ENCODE results near the gene TOLLIP. TPM values are rescaled to one million over a fixed set of nuclear protein-coding genes. Genes with fewer than 3 reads are reported as not detected.

Gene TOLLIP
- total and polyA plus RNA-seq, 4 donors, result 29.0 to 83.4 (median 50.8) TPM

DNA sequence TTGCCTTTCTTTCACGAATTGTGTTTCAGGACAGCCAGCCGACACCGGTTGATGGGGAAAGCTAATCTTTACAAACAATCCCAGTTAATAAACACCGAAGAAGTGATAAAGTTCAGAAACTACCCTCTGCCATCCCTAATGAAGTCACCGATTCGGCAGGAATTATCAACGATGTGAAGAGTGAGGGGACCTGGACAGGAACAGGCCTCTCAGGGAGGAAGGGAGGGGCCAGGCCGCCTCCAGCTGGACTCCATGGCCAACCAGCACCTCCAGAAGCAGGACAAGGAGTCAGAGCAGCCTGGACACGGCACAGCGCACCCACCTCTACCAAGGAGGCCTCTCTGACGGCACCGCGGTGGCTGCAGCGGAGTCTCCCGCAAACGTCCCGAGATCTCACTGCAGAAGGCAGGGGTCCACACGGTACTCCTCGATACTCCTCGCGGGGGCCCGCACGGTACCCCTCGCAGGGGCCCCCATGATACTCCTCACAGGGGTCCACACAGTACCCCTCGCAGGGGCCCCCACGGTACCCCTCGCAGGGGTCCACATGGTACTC, 3.9 kb downstream of the TOLLIP start:
- Histone ChIP-seq H3K4me1 (ENCODE audit: control insufficient read depth, insufficient read depth, low read length) (peaks cover 87% of the 10 kb centered on the region), H3K27ac (ENCODE audit: low read depth, low read length) (no peak overlapping the region), H3K36me3 (ENCODE audit: control insufficient read depth, insufficient read depth, low read length) (peaks cover 49% of the 10 kb centered on the region), H3K9me3 (ENCODE audit: control insufficient read depth, insufficient read depth, low read length) (no peaks in the 10 kb centered on the region), H3K4me3 (ENCODE audit: low read depth, low read length) (no peak overlapping the region), H3K27me3 (ENCODE audit: control insufficient read depth, insufficient read depth, low read length) (no peaks in the 10 kb centered on the region)
- DNase-seq (ENCODE audit: low read depth in 4 of 6, low spot score in 6 of 6), result no peak
- WGBS (ENCODE audit: insufficient coverage), result 86% methylated on average over 18 of the region's 27 CpGs

- WGBS (ENCODE audit: insufficient coverage), result 81% methylated on average over 9 of the region's 13 CpGs
- no peak for DNase-seq (ENCODE audit: low read depth in 4 of 6, low spot score in 6 of 6)
Observed at GRCh38 chr11:1305063-1305495, 4.4 kb downstream of the TOLLIP start.

DNA sequence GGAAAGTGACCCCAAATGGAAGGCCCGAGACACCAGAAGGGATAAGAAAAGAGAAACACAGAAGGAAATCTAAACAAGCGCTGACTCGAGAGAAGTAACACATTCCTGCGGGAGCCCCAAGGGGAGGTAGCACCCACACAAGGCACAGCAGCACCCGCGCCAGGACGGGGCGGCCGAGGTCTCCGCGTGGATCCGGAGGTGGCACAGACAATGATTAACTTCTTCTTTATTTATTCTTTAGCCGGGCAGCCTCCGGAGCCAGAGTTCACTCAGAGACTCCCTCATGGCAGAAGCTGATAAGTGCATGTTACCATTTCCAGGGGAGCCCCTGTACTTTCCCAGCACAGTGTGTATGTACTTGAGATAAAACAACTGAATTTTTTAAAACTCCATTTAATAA, 5.1 kb downstream of the TOLLIP start:
- no peak overlapping the region for H3K4me3 ChIP-seq (ENCODE audit: low read depth, low read length)
- peak overlapping the region; percentile 61 for H3K27ac ChIP-seq (ENCODE audit: low read depth, low read length)
- H3K9me3 ChIP-seq (ENCODE audit: control insufficient read depth, insufficient read depth, low read length), result no peaks in the 10 kb centered on the region
- H3K4me1 ChIP-seq (ENCODE audit: control insufficient read depth, insufficient read depth, low read length), result peaks cover 87% of the 10 kb centered on the region
- no peaks in the 10 kb centered on the region for H3K27me3 ChIP-seq (ENCODE audit: control insufficient read depth, insufficient read depth, low read length)
- peaks cover 53% of the 10 kb centered on the region for H3K36me3 ChIP-seq (ENCODE audit: control insufficient read depth, insufficient read depth, low read length)
- WGBS (ENCODE audit: insufficient coverage), result 65% methylated on average over 10 of the region's 14 CpGs
- no peak for DNase-seq (ENCODE audit: low read depth in 4 of 6, low spot score in 6 of 6)

More at GRCh38 chr11:1305063-1305495, 4.4 kb downstream of the TOLLIP start:
- H3K4me1 ChIP-seq (ENCODE audit: control insufficient read depth, insufficient read depth, low read length), result peaks cover 85% of the 10 kb centered on the region
- H3K4me3 ChIP-seq (ENCODE audit: low read depth, low read length), result no peak overlapping the region
- no peaks in the 10 kb centered on the region for H3K27me3 ChIP-seq (ENCODE audit: control insufficient read depth, insufficient read depth, low read length)
- H3K9me3 ChIP-seq (ENCODE audit: control insufficient read depth, insufficient read depth, low read length), result no peaks in the 10 kb centered on the region
- no peak overlapping the region for H3K27ac ChIP-seq (ENCODE audit: low read depth, low read length)
- H3K36me3 ChIP-seq (ENCODE audit: control insufficient read depth, insufficient read depth, low read length), result peaks cover 49% of the 10 kb centered on the region

DNA sequence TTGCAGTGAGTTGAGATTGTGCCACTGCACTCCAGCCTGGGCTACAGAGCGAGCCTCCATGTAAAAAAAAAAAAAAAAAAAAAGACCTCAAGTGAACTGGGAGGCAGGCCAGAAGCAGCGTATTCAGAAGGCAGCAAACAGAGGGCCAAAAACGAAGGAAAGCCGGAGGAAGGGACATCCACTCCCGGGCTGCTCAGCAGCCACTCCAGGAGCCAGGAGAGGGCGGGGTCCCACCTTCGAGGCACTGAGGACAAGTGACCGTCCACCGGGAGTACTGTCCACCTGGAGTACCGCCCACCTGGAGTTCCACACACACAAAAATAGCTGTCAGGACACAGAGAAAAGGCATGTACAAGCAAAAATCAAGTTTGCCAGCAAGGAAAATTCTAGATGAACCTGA, 5.5 kb downstream of the TOLLIP start:
- H3K9me3 ChIP-seq (ENCODE audit: control insufficient read depth, insufficient read depth, low read length), result no peaks in the 10 kb centered on the region
- H3K27ac ChIP-seq (ENCODE audit: low read depth, low read length), result peak overlapping the region; percentile 61
- no peak overlapping the region for H3K4me3 ChIP-seq (ENCODE audit: low read depth, low read length)
- peaks cover 53% of the 10 kb centered on the region for H3K36me3 ChIP-seq (ENCODE audit: control insufficient read depth, insufficient read depth, low read length)
- DNase-seq (ENCODE audit: low read depth in 4 of 6, low spot score in 6 of 6), result peak in 2 of 6 donors; percentile 37 to 62
- no peaks in the 10 kb centered on the region for H3K27me3 ChIP-seq (ENCODE audit: control insufficient read depth, insufficient read depth, low read length)
- H3K4me1 ChIP-seq (ENCODE audit: control insufficient read depth, insufficient read depth, low read length), result peaks cover 89% of the 10 kb centered on the region
- WGBS (ENCODE audit: insufficient coverage), result 43% methylated on average over 9 of the region's 10 CpGs

- no peaks in the 10 kb centered on the region for H3K27me3 ChIP-seq (ENCODE audit: control insufficient read depth, insufficient read depth, low read length)
- peak overlapping the region; percentile 78 for H3K27ac ChIP-seq (ENCODE audit: low read depth, low read length)
- peak in 3 of 6 donors; percentile 54 to 80 (median 72) for DNase-seq (ENCODE audit: low read depth in 4 of 6, low spot score in 6 of 6)
Observed at GRCh38 chr11:1303126-1303821, 6.2 kb downstream of the TOLLIP start.

GRCh38 chr11:1302461-1303125, 6.8 kb downstream of the TOLLIP start:
- H3K4me1 ChIP-seq (ENCODE audit: control insufficient read depth, insufficient read depth, low read length), result peaks cover 85% of the 10 kb centered on the region
- peak overlapping the region; percentile 78 for H3K27ac ChIP-seq (ENCODE audit: low read depth, low read length)
- DNase-seq (ENCODE audit: low read depth in 4 of 6, low spot score in 6 of 6), result no peak
- H3K36me3 ChIP-seq (ENCODE audit: control insufficient read depth, insufficient read depth, low read length), result peaks cover 58% of the 10 kb centered on the region
- no peak overlapping the region for H3K4me3 ChIP-seq (ENCODE audit: low read depth, low read length)
- 23% methylated on average over 15 of the region's 17 CpGs for WGBS (ENCODE audit: insufficient coverage)
- no peaks in the 10 kb centered on the region for H3K27me3 ChIP-seq (ENCODE audit: control insufficient read depth, insufficient read depth, low read length)
- no peaks in the 10 kb centered on the region for H3K9me3 ChIP-seq (ENCODE audit: control insufficient read depth, insufficient read depth, low read length)

More at GRCh38 chr11:1303126-1303821, 6.2 kb downstream of the TOLLIP start:
- Histone ChIP-seq H3K9me3 (ENCODE audit: control insufficient read depth, insufficient read depth, low read length) (no peaks in the 10 kb centered on the region), H3K4me3 (ENCODE audit: low read depth, low read length) (no peak overlapping the region), H3K36me3 (ENCODE audit: control insufficient read depth, insufficient read depth, low read length) (peaks cover 56% of the 10 kb centered on the region), H3K4me1 (ENCODE audit: control insufficient read depth, insufficient read depth, low read length) (peaks cover 89% of the 10 kb centered on the region)
- WGBS (ENCODE audit: insufficient coverage), result 42% methylated on average over 25 of the region's 25 CpGs

- DNase-seq (ENCODE audit: low read depth in 4 of 6, low spot score in 6 of 6), result no peak
- H3K4me3 ChIP-seq (ENCODE audit: low read depth, low read length), result no peak overlapping the region
- WGBS (ENCODE audit: insufficient coverage), result 72% methylated on average over 13 of the region's 13 CpGs
- H3K27ac ChIP-seq (ENCODE audit: low read depth, low read length), result peak overlapping the region; percentile 78
- H3K4me1 ChIP-seq (ENCODE audit: control insufficient read depth, insufficient read depth, low read length), result peaks cover 80% of the 10 kb centered on the region
- H3K27me3 ChIP-seq (ENCODE audit: control insufficient read depth, insufficient read depth, low read length), result no peaks in the 10 kb centered on the region
- peaks cover 58% of the 10 kb centered on the region for H3K36me3 ChIP-seq (ENCODE audit: control insufficient read depth, insufficient read depth, low read length)
- H3K9me3 ChIP-seq (ENCODE audit: control insufficient read depth, insufficient read depth, low read length), result no peaks in the 10 kb centered on the region
Observed at GRCh38 chr11:1302041-1302460, 7.4 kb downstream of the TOLLIP start.

GRCh38 chr11:1301220-1302000, 8.0 kb downstream of the TOLLIP start:
- Histone ChIP-seq H3K9me3 (ENCODE audit: control insufficient read depth, insufficient read depth, low read length) (no peaks in the 10 kb centered on the region), H3K4me1 (ENCODE audit: control insufficient read depth, insufficient read depth, low read length) (peaks cover 74% of the 10 kb centered on the region), H3K27me3 (ENCODE audit: control insufficient read depth, insufficient read depth, low read length) (no peaks in the 10 kb centered on the region), H3K36me3 (ENCODE audit: control insufficient read depth, insufficient read depth, low read length) (peaks cover 57% of the 10 kb centered on the region), H3K27ac (ENCODE audit: low read depth, low read length) (peak overlapping the region; percentile 78), H3K4me3 (ENCODE audit: low read depth, low read length) (no peak overlapping the region)
- DNase-seq (ENCODE audit: low read depth in 4 of 6, low spot score in 6 of 6), result no peak
- WGBS (ENCODE audit: insufficient coverage), result 66% methylated on average over 16 of the region's 22 CpGs

DNA sequence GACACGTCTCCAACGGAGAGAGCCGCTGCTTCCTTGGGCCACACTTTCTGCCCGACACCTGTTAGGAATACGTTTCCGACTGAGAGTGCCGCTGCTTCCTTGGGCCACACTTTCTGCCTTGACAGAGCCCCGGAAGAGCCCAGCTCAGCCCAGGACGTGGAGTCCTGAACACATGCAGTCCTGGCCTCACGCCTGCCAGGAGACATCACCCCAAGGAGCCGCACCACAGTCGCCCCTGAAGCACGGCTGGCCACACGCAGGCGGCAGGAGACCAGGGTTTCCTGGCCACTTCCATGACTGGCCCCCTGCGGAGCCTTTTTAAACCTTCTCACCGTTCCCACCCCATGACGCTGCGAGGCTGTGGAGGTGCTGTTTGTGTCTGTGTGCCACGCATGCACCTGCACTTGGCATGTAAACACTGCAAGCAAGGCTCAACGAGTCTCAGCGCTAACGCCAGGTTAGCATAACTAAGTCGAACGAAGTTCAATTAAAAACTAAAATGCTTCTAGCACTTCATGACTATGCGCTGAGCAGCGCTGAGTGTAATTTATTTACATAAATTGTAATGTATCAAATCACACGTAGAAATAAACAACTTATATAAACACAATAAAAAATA, 8.8 kb downstream of the TOLLIP start:
- Histone ChIP-seq H3K27ac (ENCODE audit: low read depth, low read length) (no peak overlapping the region), H3K27me3 (ENCODE audit: control insufficient read depth, insufficient read depth, low read length) (no peaks in the 10 kb centered on the region), H3K9me3 (ENCODE audit: control insufficient read depth, insufficient read depth, low read length) (no peaks in the 10 kb centered on the region), H3K4me3 (ENCODE audit: low read depth, low read length) (no peak overlapping the region), H3K4me1 (ENCODE audit: control insufficient read depth, insufficient read depth, low read length) (peaks cover 66% of the 10 kb centered on the region), H3K36me3 (ENCODE audit: control insufficient read depth, insufficient read depth, low read length) (peaks cover 61% of the 10 kb centered on the region)
- no peak for DNase-seq (ENCODE audit: low read depth in 4 of 6, low spot score in 6 of 6)
- 51% methylated on average over 16 of the region's 28 CpGs for WGBS (ENCODE audit: insufficient coverage)

Measured in spinal cord (tissue), 10 donors.